IPS-NIHi7 (cell line): ENCODE results near the gene GTSE1.
"Not testable (repeated sequence)": the region's sequence is repeated elsewhere in the genome, so short reads cannot be mapped to it uniquely, and the experiment has no call there.

Source experiments
- DNase-seq: peaks from one replicate; pipeline ENCODE4 v3.0.0; 2012; ENCODE audit warnings: mixed read lengths; ENCODE audit errors: extremely low spot score

GTSE1 gene

DNA sequence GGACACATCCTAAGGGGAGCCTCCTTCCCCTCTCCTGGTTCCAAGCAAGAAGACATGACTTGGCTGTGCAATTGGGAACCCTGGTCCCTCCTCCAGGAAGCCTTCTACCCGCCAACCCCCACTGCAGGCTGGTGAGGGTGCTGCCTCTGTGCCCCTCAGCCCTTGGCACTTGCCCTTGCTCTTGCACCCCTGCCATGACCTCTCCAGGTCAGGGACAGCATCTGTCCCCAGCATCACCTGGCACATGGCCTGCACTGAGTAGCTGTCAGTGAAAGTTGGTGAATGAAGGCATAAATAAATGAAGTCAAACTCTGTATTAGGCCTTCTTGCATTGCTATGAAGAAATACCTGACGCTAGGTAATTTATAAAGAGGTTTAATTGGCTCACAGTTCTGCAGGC, 1.9 kb upstream of the GTSE1 start:
- no peak for DNase-seq

- no peak for DNase-seq
Measured at GRCh38 chr22:46295277-46295971, 1.2 kb upstream of the GTSE1 start.

GRCh38 chr22:46297151-46297812, 612 bp downstream of the GTSE1 start:
- DNase-seq, result peak; percentile 43

DNA sequence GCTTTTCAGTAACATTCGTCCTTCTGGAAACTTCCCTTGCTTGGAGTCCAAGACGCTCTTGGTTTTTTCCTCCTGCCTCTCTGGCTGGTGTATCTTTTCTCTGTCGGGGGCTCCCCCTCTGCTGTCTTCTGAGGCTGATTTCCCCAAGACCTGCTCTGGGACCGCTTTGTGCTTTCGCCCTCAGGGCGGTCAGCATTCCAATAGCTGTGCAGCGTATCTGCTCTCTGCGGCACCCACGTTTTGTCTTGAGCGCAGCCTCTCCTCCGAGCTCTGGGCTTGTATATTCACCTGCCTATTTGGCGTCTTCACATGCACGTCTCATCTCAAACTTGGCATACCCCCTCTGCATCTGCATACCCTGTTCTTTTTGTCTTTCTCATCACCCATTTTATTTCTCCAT, 2.4 kb downstream of the GTSE1 start:
- DNase-seq, result no peak

DNA sequence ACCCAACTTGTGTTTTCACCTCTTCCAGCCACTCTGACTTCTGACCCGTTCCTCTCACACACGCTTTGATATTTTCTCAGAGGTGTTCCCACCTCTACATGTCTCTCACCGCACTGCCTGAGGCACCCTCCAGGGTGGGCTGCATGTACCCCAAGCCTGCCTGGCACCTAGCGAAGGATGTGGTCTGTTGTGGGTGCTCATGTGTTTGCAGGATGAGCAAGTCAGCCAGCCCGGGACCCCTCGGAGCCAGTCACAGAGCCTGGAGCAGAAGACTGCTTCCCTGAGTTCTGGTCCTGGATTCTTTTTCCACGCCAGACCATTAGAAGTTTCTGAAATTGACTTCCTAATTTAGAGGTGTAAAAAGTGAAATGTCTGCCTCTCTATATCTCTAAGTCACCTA, 3.8 kb downstream of the GTSE1 start:
- DNase-seq, result no peak

GRCh38 chr22:46303347-46303965, 6.8 kb downstream of the GTSE1 start:
- no peak for DNase-seq

DNA sequence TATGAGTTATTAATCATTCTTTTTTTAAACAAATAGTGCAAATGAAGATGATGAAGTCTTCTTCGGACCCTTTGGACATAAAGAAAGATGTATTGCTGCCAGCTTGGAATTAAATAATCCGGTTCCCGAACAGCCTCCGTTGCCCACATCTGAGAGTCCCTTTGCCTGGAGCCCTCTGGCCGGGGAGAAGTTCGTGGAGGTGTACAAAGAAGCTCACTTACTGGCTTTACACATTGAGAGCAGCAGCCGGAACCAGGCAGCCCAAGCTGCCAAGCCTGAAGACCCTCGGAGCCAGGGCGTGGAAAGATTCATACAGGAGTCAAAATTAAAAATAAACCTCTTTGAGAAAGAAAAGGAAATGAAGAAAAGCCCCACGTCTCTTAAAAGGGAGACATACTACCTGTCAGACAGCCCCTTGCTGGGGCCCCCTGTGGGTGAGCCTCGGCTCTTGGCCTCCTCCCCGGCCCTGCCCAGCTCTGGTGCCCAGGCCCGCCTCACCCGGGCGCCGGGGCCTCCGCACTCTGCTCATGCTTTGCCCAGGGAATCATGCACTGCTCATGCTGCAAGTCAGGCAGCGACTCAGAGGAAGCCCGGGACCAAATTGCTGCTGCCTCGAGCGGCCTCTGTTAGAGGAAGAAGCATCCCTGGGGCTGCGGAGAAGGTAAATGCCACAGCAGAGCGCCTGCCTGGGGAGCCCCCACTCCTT, 11.8 kb downstream of the GTSE1 start:
- DNase-seq, result no peak

GRCh38 chr22:46309526-46310085, 12.9 kb downstream of the GTSE1 start:
- no peak for DNase-seq

DNA sequence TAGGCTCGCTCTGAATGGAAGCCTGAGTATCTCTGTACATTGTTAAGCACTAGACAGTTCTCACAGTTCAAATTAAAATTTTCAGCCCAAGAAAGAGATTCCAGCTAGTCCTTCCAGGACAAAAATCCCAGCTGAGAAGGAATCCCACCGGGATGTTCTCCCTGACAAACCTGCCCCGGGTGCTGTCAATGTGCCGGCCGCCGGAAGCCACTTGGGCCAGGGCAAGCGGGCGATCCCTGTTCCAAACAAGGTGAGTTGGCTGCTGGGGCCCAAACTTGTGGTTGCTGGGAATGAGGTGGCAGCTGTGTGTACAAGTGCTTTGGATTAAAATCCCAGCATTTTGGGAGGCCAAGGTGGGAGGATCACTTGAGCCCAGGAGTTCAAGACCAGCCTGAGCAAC, 15.4 kb downstream of the GTSE1 start:
- no peak for DNase-seq

GRCh38 chr22:46312848-46313247, 16.2 kb downstream of the GTSE1 start:
- DNase-seq, result not testable (repeated sequence)

DNA sequence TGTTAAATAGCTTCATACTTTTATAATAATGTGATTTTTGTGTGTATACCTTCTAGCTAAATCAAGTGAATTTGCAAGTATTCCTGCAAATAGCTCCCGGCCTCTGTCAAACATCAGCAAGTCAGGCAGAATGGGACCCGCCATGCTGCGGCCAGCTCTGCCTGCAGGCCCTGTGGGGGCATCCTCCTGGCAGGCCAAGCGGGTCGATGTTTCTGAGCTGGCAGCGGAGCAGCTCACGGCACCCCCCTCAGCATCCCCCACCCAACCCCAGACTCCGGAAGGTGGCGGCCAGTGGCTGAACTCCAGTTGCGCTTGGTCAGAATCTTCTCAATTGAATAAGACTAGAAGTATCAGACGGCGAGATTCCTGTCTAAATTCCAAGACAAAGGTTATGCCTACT, 19.3 kb downstream of the GTSE1 start:
- no peak for DNase-seq

DNA sequence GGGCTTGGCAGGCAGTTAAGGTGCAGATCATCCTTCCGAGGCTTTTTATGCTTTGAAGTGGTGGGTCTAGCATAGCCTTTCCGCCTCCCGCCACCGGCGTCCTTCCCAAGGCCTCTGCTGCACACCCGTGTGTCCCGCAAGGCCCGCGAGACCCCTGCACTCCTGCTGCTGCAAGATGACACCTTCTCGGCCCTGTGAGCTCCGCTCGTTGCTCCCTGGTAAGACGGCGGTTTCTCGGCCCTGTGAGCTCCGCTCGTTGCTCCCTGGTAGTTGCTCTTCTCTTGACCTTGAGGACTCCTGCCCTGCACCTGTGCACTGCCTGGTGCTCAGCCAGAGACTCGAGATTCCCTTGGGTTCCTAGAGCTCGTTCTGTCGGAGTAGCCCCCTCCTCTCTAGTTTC, 21.0 kb downstream of the GTSE1 start:
- DNase-seq, result no peak

GRCh38 chr22:46318576-46318975, 21.9 kb downstream of the GTSE1 start:
- no peak for DNase-seq

DNA sequence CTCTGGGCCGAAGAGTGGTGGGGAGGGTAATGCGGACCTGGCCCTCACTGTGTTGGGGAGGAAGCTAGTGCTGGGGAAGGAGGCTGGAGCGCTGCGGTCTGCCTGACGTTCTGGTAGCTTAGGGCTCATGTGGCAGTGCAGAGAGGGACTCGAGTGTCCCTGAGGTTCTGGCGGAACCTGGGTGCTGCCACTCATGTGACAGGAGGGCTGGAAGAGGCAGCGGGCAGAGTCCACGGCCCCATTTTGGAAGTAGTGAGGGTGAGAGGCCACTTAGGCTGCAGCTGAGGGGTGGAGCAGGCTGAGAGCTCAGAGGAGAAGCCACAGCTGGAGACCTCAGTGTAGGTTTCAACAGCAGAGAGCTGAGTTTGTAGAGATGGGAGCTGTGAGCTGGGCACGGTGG, 22.6 kb downstream of the GTSE1 start:
- DNase-seq, result no peak

DNA sequence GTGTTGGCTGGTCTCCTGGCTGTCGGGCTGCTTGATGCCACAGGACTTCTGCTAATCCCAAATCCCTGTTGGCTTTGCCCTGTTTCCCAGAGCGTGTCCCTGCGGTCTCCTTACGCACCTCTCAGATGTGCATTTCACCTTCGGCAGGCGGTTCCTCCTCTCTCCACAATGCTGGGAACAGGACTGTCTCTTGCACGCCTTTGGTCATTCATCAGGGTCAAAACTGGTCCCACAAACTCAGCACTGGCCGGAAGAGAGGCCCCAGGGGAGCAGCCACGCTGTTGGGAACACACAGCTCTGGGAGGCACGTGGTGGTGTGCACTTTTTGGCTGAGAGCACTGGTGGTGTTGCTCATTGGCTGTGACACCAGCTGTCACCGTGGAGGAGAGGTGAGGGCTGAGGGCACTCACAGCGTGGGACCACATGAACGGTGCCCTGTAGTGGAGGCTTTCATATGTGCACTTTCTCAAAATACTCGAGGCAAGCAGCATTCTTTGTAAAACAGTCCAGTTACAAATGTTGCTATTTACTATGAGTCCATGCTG, 23.6 kb downstream of the GTSE1 start:
- no peak for DNase-seq

DNA sequence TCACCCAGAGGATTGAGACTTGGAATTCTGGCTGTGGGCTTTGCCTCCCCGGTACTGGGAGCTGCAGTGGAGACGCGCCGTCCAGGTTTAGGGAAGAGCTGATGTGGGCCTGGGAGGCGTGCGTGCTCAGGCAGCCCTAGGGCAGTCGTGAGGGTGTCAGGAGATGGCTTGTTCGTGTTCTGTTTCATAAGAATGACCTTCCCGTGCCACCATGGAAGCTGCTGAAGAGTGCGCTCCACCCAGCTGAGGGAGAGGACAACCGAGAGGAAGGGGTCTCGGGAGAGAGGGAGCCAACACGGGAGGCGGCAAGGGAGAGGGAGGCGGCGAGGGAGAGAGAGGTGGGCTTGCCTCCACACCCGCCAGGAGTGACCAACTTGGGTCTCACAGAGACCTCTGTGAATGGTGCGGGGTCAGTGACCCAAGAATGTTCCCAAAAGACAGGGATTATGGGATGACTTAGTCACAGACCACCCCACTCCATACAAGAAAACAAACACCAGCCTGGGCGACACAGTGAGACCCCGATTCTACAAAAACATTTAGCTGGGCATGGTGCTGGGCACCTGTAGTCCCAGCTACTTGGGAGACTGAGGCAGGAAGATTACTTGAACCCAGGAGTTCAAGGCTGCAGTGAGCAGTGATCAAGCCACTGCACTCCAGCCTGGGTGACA, 24.2 kb downstream of the GTSE1 start:
- DNase-seq, result no peak

DNA sequence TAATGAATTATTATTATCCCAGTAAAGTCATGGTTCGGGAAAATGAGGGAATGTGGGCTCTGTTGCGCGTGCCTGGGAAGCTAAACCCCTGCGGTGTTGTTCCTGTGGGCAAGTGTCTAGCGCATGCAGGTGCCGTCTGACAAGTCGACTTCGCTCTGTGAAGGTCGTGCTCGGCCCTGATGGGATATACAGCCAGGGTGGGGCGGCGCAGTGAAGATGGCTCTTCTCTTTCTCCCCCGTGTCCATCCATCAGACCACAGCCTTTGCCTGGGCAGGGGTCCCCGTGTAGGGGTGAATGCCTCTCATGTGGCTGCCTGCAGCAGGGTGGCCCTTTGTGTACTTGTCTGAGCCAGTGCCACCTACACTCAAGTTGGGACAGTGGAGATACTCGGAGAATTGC, 26.0 kb downstream of the GTSE1 start:
- DNase-seq, result no peak

- DNase-seq, result no peak
Measured at GRCh38 chr22:46323162-46323561, 26.5 kb downstream of the GTSE1 start.

- no peak for DNase-seq
Measured at GRCh38 chr22:46326066-46326680, 29.5 kb downstream of the GTSE1 start.

GRCh38 chr22:46327691-46328465, 31.2 kb downstream of the GTSE1 start:
- no peak for DNase-seq
